Omental fat pad (tissue), 4 donors: ENCODE data around the gene ADGRL4. TPM values are rescaled to one million over a fixed set of nuclear protein-coding genes. Genes with fewer than 3 reads are reported as not detected.

Experiments used
- ATAC-seq: fragments of 150-250 bp; one replicate; pipeline ENCODE4 v1.9.1; 2016; ENCODE audit warnings: mild to moderate bottlenecking, moderate library complexity; ENCODE audit not compliant: low FRiP score
- DNase-seq: peaks from one replicate; pipeline ENCODE4 v3.0.0-alpha.2; 2019; ENCODE audit warnings: low spot score
- total RNA-seq, 4 donors: library from RNA; depleted of rRNA; stranded (reverse); fragments of >200 nt; gene quantifications; one replicate each; pipeline ENCODE4 v1.1.0, GENCODE V29; 2016
- TF ChIP-seq, protein P1 (sequence below), 3 donors: fragments of 450-650 bp; IDR thresholded peaks; one replicate each; pipeline ENCODE4 v1.5.1; 2016 to 2017; ENCODE audit warnings: antibody characterized with exemption in 3 of 3, mild to moderate bottlenecking in 3 of 3, moderate library complexity in 2 of 3

ADGRL4 gene
- total RNA-seq, 4 donors from 2014 or later: 26.5 to 282 (median 103) TPM

GRCh38 chr1:79041666-79042065 lies 35.1 kb upstream of the ADGRL4 start:
- ATAC-seq: no peak
- TF ChIP-seq, protein P1, sequence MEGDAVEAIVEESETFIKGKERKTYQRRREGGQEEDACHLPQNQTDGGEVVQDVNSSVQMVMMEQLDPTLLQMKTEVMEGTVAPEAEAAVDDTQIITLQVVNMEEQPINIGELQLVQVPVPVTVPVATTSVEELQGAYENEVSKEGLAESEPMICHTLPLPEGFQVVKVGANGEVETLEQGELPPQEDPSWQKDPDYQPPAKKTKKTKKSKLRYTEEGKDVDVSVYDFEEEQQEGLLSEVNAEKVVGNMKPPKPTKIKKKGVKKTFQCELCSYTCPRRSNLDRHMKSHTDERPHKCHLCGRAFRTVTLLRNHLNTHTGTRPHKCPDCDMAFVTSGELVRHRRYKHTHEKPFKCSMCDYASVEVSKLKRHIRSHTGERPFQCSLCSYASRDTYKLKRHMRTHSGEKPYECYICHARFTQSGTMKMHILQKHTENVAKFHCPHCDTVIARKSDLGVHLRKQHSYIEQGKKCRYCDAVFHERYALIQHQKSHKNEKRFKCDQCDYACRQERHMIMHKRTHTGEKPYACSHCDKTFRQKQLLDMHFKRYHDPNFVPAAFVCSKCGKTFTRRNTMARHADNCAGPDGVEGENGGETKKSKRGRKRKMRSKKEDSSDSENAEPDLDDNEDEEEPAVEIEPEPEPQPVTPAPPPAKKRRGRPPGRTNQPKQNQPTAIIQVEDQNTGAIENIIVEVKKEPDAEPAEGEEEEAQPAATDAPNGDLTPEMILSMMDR (IDR thresholded peaks at IDR 0.05): no peak
- no peak for DNase-seq

DNA sequence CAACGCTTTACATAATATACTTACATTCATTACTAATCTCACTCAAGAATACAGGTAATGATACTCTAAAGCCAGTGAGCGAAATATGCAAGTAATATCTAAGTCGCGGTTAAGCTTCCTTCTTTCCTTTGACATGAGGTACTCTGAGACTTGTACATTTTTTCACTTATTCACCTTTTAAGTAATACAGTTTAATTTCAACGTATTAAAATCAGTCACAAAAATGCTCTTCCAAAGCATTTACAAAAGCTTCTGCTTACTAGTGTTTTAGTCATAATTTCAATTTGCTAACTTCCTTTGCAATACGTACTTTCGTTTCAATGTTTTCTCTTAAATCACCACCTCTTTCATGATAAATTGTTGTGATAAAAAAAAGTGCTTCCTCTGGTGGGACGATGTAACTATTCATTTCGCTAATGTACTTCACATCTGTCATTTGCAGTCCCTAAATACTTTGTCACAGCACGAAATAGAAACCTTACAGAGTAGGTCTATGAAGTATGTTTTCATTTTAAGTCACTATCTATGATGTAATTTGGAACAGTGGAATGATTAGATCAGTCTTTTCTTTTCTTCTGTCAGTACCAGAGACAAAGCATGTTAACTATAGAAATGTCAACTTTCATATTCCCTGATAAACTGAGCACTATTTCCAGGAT lies 34.0 kb upstream of the ADGRL4 start:
- ATAC-seq (no peak), DNase-seq (no peak)
- TF ChIP-seq, protein P1 (IDR thresholded peaks at IDR 0.05): no peak

- ATAC-seq (no peak), DNase-seq (no peak)
- TF ChIP-seq, protein P1 (IDR thresholded peaks at IDR 0.05): no peak
These were observed 30.6 kb upstream of the ADGRL4 start for GRCh38 chr1:79037085-79037484.

GRCh38 chr1:79012500-79012899 lies 6.0 kb upstream of the ADGRL4 start:
- TF ChIP-seq, protein P1 (IDR thresholded peaks at IDR 0.05): no peak
- ATAC-seq (no peak), DNase-seq (no peak)

DNA sequence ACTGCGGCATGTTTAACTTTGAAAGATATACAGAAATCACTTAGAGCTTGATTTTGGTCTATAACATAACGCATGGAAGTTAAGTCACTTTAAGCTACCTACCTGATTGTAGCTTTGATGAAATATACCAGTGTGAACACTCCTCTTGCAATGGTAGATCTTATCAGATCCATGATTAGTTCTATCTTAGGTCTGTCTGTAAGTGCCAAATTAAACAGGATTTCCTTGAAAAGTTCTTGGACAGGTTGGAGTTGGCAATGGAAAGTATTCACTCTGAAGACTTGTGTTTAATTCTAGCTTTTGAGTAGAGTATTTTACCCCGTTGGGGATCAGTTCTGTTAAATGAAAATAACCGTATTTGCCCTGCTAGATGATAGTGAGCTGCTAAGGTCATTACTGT lies 4.1 kb upstream of the ADGRL4 start:
- TF ChIP-seq, protein P1 (IDR thresholded peaks at IDR 0.05): no peak
- ATAC-seq: no peak
- DNase-seq: no peak

DNA sequence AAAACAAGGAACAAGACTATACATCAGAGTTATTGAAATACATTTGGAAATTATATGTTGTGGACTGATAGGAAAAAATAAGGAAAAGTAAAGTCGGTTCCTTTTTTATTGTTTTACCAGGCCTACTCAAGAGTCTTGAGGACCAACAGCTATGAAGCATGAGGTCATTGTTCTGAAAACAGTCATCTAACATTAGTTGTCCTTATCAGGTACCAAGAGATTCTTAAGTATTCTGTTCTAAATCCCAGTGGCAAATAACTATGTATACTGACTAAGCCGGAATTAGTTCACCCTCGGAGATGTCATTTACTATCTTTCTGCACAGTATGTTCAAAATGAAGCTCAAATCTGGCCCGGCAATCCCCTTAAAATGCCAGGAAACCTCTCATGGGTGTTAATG lies 585 bp downstream of the ADGRL4 start:
- DNase-seq (no peak), ATAC-seq (no peak)
- TF ChIP-seq, protein P1 (IDR thresholded peaks at IDR 0.05): no peak

- TF ChIP-seq, protein P1 (IDR thresholded peaks at IDR 0.05): no peak
- ATAC-seq (no peak), DNase-seq (no peak)
These were observed 1.6 kb downstream of the ADGRL4 start for GRCh38 chr1:79004916-79005315.
